Fibroblast of pulmonary artery (primary cell): Measurements from ENCODE around the gene UBE3C.

Source experiments
- DNase-seq: peaks from one replicate; pipeline ENCODE4 v3.0.0-alpha.2; 2010; ENCODE audit warnings: low read depth
- H3K4me3 ChIP-seq: replicated peaks from 2 replicates; pipeline ENCODE4 v1.5.1; 2011; ENCODE audit warnings: low read depth, mild to moderate bottlenecking, control low read depth, low read length, moderate library complexity
- CTCF ChIP-seq: IDR thresholded peaks from 2 replicates; pipeline ENCODE4 v1.5.1; 2011; ENCODE audit warnings: mild to moderate bottlenecking, control low read depth, low read length, inconsistent platforms; ENCODE audit errors: missing control alignments

UBE3C gene

GRCh38 chr7:157132796-157133195 lies 5.9 kb upstream of the UBE3C start:
- no peak for TF ChIP-seq CTCF
- no peak overlapping the region for H3K4me3 ChIP-seq
- no peak for DNase-seq

- no peak for TF ChIP-seq CTCF
- H3K4me3 ChIP-seq, result no peak overlapping the region
These were observed 5.4 kb upstream of the UBE3C start for GRCh38 chr7:157133304-157133703.

GRCh38 chr7:157136372-157136771 lies 2.4 kb upstream of the UBE3C start:
- peak; percentile 94 for DNase-seq
- H3K4me3 ChIP-seq, result peak overlapping the region; percentile 17
- peak; percentile 26 for TF ChIP-seq CTCF

More at GRCh38 chr7:157133304-157133703, 5.4 kb upstream of the UBE3C start:
- DNase-seq, result no peak

- H3K4me3 ChIP-seq, result peak overlapping the region; percentile 57
- no peak for DNase-seq
- no peak for TF ChIP-seq CTCF
These were observed 664 bp upstream of the UBE3C start for GRCh38 chr7:157138101-157138423.

GRCh38 chr7:157139111-157139809 lies 534 bp downstream of the UBE3C start:
- H3K4me3 ChIP-seq, result peak overlapping the region; percentile 71
- DNase-seq, result peak; percentile 42
- TF ChIP-seq CTCF, result no peak

GRCh38 chr7:157139810-157140510 lies 1.2 kb downstream of the UBE3C start:
- peak overlapping the region; percentile 71 for H3K4me3 ChIP-seq
- no peak for TF ChIP-seq CTCF
- DNase-seq, result no peak
